Measurements from ENCODE around the gene TNRC6A. TPM values are rescaled to one million over a fixed set of nuclear protein-coding genes. Genes with fewer than 3 reads are reported as not detected.

The TNRC6A gene
- 10.4 and 18.1 TPM in 2 replicates for total RNA-seq

DNA sequence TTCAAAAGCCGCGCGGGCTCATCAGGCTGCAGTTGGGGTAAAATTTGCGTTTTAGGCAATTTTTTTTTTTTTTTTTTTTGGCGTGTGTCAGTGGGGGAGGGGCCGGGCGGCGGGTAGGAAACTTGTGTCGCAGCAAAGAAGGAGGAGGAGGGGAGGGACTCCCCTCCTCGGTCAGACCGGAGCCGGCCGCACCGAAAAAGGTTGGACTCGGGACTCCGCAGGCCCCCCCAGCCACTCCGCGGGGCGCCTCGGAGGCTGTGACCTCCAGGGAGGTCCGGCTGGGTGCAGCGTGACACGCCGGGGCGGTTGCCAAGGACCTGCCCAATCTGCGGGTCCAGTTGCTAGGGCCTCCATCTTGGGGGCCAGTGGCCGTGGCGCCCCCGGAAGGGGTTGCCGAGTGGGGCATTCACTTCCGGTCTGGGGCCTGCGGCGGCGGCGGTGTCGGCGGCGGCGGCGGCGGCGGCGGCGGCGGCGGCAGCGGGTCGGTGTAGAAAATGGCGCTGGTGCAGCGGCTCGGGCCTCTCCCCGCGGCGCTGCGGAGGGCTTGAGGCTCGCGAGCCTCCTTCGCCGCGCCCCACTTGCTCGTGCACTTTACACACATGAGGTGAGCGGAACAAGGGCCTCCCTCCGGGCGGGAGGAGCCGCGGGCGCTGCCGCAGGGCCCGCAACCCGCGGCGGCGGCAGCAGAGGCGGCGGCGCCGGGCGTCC lies at the start of gene TNRC6A:
Gene TNRC6A (plus strand): TSS at position 409 of the 708 bp plus-strand sequence. CDS start 191 bp downstream, at position 600.

GRCh38 chr16:24845726-24846547 lies 116.5 kb downstream of the TNRC6A start, which contains the start of gene SLC5A11:
TSS of gene SLC5A11 (plus strand) at chr16:24845963. CDS start at chr16:24858644, 12,681 bp downstream.

Other genes starting within 250 kb of the TNRC6A start
- 10.6 and 14.5 TPM in 2 replicates for gene RBBP6, start 190.1 kb upstream of the TNRC6A start, total RNA-seq
- gene SLC5A11, start 116.3 kb downstream of the TNRC6A start, total RNA-seq: not detected in 2 replicates

All from tracheal epithelial cell (primary cell).